Measurements from ENCODE around the gene GABRD.

GABRD gene

GRCh38 chr1:2014741-2015735 lies 4.1 kb upstream of the GABRD start:
- in situ Hi-C loops (cut with MboI; ENCODE audit: low sequenced_read_pairs), result no loop called here

- in situ Hi-C loops (cut with MboI; ENCODE audit: low sequenced_read_pairs), result no loop called here
Observed at GRCh38 chr1:2016123-2016522, 3.0 kb upstream of the GABRD start.

- in situ Hi-C loops (cut with MboI; ENCODE audit: low sequenced_read_pairs), result no loop called here
Observed at GRCh38 chr1:2018217-2019171, 651 bp upstream of the GABRD start.

- in situ Hi-C loops (cut with MboI; ENCODE audit: low sequenced_read_pairs), result no loop called here
Observed at GRCh38 chr1:2019571-2020309, 595 bp downstream of the GABRD start.

- in situ Hi-C loops (cut with MboI; ENCODE audit: low sequenced_read_pairs), result no loop called here
Observed at GRCh38 chr1:2020310-2020655, 1.1 kb downstream of the GABRD start.

- in situ Hi-C loops (cut with MboI; ENCODE audit: low sequenced_read_pairs), result no loop called here
Observed at GRCh38 chr1:2021550-2021949, 2.4 kb downstream of the GABRD start.

- in situ Hi-C loops (cut with MboI; ENCODE audit: low sequenced_read_pairs), result no loop called here
Observed at GRCh38 chr1:2022063-2022770, 3.1 kb downstream of the GABRD start.

- in situ Hi-C loops (cut with MboI; ENCODE audit: low sequenced_read_pairs), result no loop called here
Observed at GRCh38 chr1:2023187-2023586, 4.0 kb downstream of the GABRD start.

GRCh38 chr1:2024451-2024850 lies 5.3 kb downstream of the GABRD start:
- in situ Hi-C loops (cut with MboI; ENCODE audit: low sequenced_read_pairs), result no loop called here

- in situ Hi-C loops (cut with MboI; ENCODE audit: low sequenced_read_pairs), result no loop called here
Observed at GRCh38 chr1:2024887-2025286, 5.7 kb downstream of the GABRD start.

- in situ Hi-C loops (cut with MboI; ENCODE audit: low sequenced_read_pairs), result no loop called here
Observed at GRCh38 chr1:2025491-2025981, 6.4 kb downstream of the GABRD start.

GRCh38 chr1:2027961-2028583 lies 8.9 kb downstream of the GABRD start:
- in situ Hi-C loops (cut with MboI; ENCODE audit: low sequenced_read_pairs), result no loop called here

- in situ Hi-C loops (cut with MboI; ENCODE audit: low sequenced_read_pairs), result no loop called here
Observed at GRCh38 chr1:2028870-2029560, 9.9 kb downstream of the GABRD start.

- in situ Hi-C loops (cut with MboI; ENCODE audit: low sequenced_read_pairs), result no loop called here
Observed at GRCh38 chr1:2029561-2029960, 10.4 kb downstream of the GABRD start.

GRCh38 chr1:2030076-2030871 lies 11.1 kb downstream of the GABRD start:
- in situ Hi-C loops (cut with MboI; ENCODE audit: low sequenced_read_pairs), result no loop called here

- in situ Hi-C loops (cut with MboI; ENCODE audit: low sequenced_read_pairs), result no loop called here
Observed at GRCh38 chr1:2031546-2032540, 12.7 kb downstream of the GABRD start.

- in situ Hi-C loops (cut with MboI; ENCODE audit: low sequenced_read_pairs), result no loop called here
Observed at GRCh38 chr1:2032737-2033136, 13.6 kb downstream of the GABRD start.

All from HL-60/S4 treated with phorbol 12-myristate 13-acetate at 8.2 ng/mL for 4 days and 3 days (cell line).